DND-41 (cell line): Measurements from ENCODE around the gene NEURL1.

Source experiments
- EZH2 ChIP-seq: IDR thresholded peaks from 3 replicates; pipeline ENCODE4 v1.6.1; 2012; ENCODE audit warnings: borderline replicate concordance, low read depth, mild to moderate bottlenecking, moderate library complexity, low read length, inconsistent platforms; ENCODE audit not compliant: severe bottlenecking
- TF ChIP-seq, protein P1 (sequence below): IDR thresholded peaks from 2 replicates; pipeline ENCODE4 v1.5.1; 2012; ENCODE audit warnings: borderline replicate concordance, low read length, moderate library complexity, mild to moderate bottlenecking; ENCODE audit not compliant: poor library complexity, severe bottlenecking; ENCODE audit errors: extremely low read depth

DNA sequence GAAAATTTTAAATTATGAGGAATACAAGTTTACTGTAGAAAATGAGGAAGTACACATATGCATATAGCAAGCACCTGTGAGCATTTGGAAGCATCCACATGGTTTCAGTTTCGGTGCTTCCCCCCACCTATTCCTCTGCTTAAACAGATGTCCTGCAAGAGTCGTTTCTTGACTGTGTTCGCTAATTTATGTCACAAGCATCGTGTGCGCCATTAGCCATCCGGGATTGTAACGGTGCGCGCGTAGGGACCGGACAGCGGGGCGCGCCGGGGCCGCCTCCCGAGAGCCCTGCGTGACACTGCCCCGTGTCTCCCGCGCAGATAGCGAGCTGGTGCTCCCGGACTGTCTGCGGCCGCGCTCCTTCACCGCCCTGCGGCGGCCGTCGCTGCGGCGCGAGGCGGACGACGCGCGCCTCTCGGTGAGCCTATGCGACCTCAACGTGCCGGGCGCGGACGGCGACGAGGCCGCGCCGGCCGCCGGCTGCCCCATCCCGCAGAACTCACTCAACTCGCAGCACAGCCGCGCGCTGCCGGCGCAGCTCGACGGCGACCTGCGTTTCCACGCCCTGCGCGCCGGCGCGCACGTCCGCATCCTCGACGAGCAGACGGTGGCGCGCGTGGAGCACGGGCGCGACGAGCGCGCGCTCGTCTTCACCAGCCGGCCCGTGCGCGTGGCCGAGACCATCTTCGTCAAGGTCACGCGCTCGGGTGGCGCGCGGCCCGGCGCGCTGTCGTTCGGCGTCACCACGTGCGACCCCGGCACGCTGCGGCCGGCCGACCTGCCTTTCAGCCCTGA lies 90.9 kb downstream of the NEURL1 start:
- no peak for TF ChIP-seq EZH2
- TF ChIP-seq, protein P1, sequence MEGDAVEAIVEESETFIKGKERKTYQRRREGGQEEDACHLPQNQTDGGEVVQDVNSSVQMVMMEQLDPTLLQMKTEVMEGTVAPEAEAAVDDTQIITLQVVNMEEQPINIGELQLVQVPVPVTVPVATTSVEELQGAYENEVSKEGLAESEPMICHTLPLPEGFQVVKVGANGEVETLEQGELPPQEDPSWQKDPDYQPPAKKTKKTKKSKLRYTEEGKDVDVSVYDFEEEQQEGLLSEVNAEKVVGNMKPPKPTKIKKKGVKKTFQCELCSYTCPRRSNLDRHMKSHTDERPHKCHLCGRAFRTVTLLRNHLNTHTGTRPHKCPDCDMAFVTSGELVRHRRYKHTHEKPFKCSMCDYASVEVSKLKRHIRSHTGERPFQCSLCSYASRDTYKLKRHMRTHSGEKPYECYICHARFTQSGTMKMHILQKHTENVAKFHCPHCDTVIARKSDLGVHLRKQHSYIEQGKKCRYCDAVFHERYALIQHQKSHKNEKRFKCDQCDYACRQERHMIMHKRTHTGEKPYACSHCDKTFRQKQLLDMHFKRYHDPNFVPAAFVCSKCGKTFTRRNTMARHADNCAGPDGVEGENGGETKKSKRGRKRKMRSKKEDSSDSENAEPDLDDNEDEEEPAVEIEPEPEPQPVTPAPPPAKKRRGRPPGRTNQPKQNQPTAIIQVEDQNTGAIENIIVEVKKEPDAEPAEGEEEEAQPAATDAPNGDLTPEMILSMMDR = no peak
